K562 (cell line): ENCODE measurements around the gene RAB3GAP2. TPM values are rescaled to one million over a fixed set of nuclear protein-coding genes. Genes with fewer than 3 reads are reported as not detected.

ENCODE experiments used
- ARID4B ChIP-seq: sonication (generic); formaldehyde crosslinking; IDR thresholded peaks from 2 replicates; pipeline ENCODE4 v1.8.0; 2022; ENCODE audit warnings: mild to moderate bottlenecking, missing genetic modification reagents
- CBX5 ChIP-seq: IDR thresholded peaks from 2 replicates; pipeline ENCODE4 v1.6.1; 2014; ENCODE audit warnings: low read depth, borderline replicate concordance
- HDAC8 ChIP-seq: fragments of 450-650 bp; IDR thresholded peaks from 2 replicates; pipeline ENCODE4 v1.6.1; 2016; ENCODE audit warnings: mild to moderate bottlenecking, missing genetic modification characterization, moderate library complexity, missing compliant biosample characterization
- HES1 ChIP-seq: fragments of 450-650 bp; IDR thresholded peaks from 2 replicates; pipeline ENCODE4 v1.6.1; 2016; ENCODE audit warnings: low read depth, mild to moderate bottlenecking, moderate library complexity
- HSF4 ChIP-seq: fragments of 250-450 bp; sonication (Bioruptor Pico); IDR thresholded peaks from 2 replicates; pipeline ENCODE4 v2.1.2; 2022; ENCODE audit warnings: mild to moderate bottlenecking, moderate library complexity, borderline replicate concordance
- KLF10 ChIP-seq: fragments of 250-450 bp; sonication (Bioruptor Pico); IDR thresholded peaks from 2 replicates; pipeline ENCODE4 v1.6.1; 2021; ENCODE audit warnings: matching md5 sums
- KLF16 ChIP-seq: IDR thresholded peaks from 2 replicates; pipeline ENCODE4 v1.6.1; 2016; ENCODE audit warnings: antibody characterized with exemption
- NRF1 ChIP-seq, 2 experiments: fragments of 450-650 bp; IDR thresholded peaks in 1 of 2; conservative IDR thresholded peaks in 1 of 2; 2 replicates each; pipeline ENCODE4 v1.6.1; 2014; ENCODE audit warnings: mild to moderate bottlenecking in 2 of 2
- RBM22 ChIP-seq: fragments of 200-400 bp; formaldehyde crosslinking; IDR thresholded peaks from 2 replicates; pipeline ENCODE4 v1.6.1; 2018; ENCODE audit warnings: low read length, low read depth; ENCODE audit not compliant: poor library complexity, severe bottlenecking
- SRSF3 ChIP-seq: fragments of 200-400 bp; formaldehyde crosslinking; IDR thresholded peaks from 2 replicates; pipeline ENCODE4 v1.6.1; 2016; ENCODE audit warnings: mild to moderate bottlenecking, low read length, moderate library complexity; ENCODE audit not compliant: insufficient read depth
- VEZF1 ChIP-seq: fragments of 200-800 bp; sonication (Bioruptor generic); IDR thresholded peaks from 2 replicates; pipeline ENCODE4 v1.6.1; 2017; ENCODE audit warnings: missing genetic modification characterization, missing compliant biosample characterization
- ZNF24 ChIP-seq: fragments of 450-650 bp; IDR thresholded peaks from 2 replicates; pipeline ENCODE4 v1.6.1; 2016
- ZNF324 ChIP-seq: fragments of 250-450 bp; sonication (Bioruptor Pico); IDR thresholded peaks from 2 replicates; pipeline ENCODE4 v1.4.0; 2020; ENCODE audit warnings: mild to moderate bottlenecking
- ZNF586 ChIP-seq: fragments of 450-650 bp; formaldehyde crosslinking; conservative IDR thresholded peaks from 2 replicates; pipeline ENCODE4 v1.4.0; 2020; ENCODE audit warnings: mild to moderate bottlenecking, moderate library complexity
- polyA plus RNA-seq, 8 experiments: library from polyadenylated mRNA; depleted of rRNA in 4 of 8; stranded (reverse) in 5 of 8; unstranded in 3 of 8; fragments of >200 nt; fragmentation: Nextera tagmentation in 2 of 8; fragmentation: Illumina TruSeq in 1 of 8; extraction: Ambion mirVana in 2 of 8; extraction: Trizol in 1 of 8; gene quantifications; 2 replicates each; pipeline versions ENCODE4 v1.2.1 to v1.2.3, GENCODE V29; 2011 to 2014; ENCODE audit warnings: inconsistent platforms in 1 of 8, missing spikeins in 1 of 8
- total RNA-seq, 7 experiments: library from RNA; depleted of rRNA in 6 of 7; stranded (reverse); fragments of >200 nt in 6 of 7; fragmentation: Illumina TruSeq in 2 of 7; extraction: Trizol in 2 of 7; gene quantifications; 2 replicates each; pipeline versions ENCODE4 v1.2.1 to v1.2.3, GENCODE V29; 2011 to 2021; ENCODE audit warnings: low replicate concordance in 1 of 7
- TF ChIP-seq, protein P1 (sequence below): fragments of 250-450 bp; sonication (Bioruptor Pico); IDR thresholded peaks from 2 replicates; pipeline ENCODE4 v1.4.0; 2020
- TF ChIP-seq, protein P2 (sequence below): fragments of 200-800 bp; sonication (Bioruptor generic); IDR thresholded peaks from 2 replicates; pipeline ENCODE4 v1.6.1; 2016; ENCODE audit warnings: missing genetic modification characterization, missing compliant biosample characterization

RAB3GAP2 gene
- total and polyA plus RNA-seq, 9 of the 15 experiments (the other 6 are each of a cell fraction or from before 2014, with no cell fraction given), result 14.1 to 69.1 (median 32.2) TPM

GRCh38 chr1:220119043-220119512 lies 153.2 kb downstream of the RAB3GAP2 start (continued):
- no peak for TF ChIP-seq RBM22
- TF ChIP-seq CBX5, result no peak
- TF ChIP-seq ZNF586 (CRISPR knock-in tag), result no peak
- TF ChIP-seq ZNF324 (CRISPR knock-in tag), result no peak
- no peak for TF ChIP-seq KLF10
- TF ChIP-seq VEZF1 (CRISPR knock-in tag), result no peak
- peak; percentile 68; the same call in 1 of the 2 replicates for TF ChIP-seq ZNF24
- TF ChIP-seq, protein P1, sequence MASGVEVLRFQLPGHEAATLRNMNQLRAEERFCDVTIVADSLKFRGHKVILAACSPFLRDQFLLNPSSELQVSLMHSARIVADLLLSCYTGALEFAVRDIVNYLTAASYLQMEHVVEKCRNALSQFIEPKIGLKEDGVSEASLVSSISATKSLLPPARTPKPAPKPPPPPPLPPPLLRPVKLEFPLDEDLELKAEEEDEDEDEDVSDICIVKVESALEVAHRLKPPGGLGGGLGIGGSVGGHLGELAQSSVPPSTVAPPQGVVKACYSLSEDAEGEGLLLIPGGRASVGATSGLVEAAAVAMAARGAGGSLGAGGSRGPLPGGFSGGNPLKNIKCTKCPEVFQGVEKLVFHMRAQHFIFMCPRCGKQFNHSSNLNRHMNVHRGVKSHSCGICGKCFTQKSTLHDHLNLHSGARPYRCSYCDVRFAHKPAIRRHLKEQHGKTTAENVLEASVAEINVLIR (CRISPR knock-in tag), result no peak
- TF ChIP-seq, protein P2, sequence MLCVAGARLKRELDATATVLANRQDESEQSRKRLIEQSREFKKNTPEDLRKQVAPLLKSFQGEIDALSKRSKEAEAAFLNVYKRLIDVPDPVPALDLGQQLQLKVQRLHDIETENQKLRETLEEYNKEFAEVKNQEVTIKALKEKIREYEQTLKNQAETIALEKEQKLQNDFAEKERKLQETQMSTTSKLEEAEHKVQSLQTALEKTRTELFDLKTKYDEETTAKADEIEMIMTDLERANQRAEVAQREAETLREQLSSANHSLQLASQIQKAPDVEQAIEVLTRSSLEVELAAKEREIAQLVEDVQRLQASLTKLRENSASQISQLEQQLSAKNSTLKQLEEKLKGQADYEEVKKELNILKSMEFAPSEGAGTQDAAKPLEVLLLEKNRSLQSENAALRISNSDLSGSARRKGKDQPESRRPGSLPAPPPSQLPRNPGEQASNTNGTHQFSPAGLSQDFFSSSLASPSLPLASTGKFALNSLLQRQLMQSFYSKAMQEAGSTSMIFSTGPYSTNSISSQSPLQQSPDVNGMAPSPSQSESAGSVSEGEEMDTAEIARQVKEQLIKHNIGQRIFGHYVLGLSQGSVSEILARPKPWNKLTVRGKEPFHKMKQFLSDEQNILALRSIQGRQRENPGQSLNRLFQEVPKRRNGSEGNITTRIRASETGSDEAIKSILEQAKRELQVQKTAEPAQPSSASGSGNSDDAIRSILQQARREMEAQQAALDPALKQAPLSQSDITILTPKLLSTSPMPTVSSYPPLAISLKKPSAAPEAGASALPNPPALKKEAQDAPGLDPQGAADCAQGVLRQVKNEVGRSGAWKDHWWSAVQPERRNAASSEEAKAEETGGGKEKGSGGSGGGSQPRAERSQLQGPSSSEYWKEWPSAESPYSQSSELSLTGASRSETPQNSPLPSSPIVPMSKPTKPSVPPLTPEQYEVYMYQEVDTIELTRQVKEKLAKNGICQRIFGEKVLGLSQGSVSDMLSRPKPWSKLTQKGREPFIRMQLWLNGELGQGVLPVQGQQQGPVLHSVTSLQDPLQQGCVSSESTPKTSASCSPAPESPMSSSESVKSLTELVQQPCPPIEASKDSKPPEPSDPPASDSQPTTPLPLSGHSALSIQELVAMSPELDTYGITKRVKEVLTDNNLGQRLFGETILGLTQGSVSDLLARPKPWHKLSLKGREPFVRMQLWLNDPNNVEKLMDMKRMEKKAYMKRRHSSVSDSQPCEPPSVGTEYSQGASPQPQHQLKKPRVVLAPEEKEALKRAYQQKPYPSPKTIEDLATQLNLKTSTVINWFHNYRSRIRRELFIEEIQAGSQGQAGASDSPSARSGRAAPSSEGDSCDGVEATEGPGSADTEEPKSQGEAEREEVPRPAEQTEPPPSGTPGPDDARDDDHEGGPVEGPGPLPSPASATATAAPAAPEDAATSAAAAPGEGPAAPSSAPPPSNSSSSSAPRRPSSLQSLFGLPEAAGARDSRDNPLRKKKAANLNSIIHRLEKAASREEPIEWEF (CRISPR knock-in tag), result 0 out of 2 replicates have a peak, but pooled peaks have one; percentile 57
- no peak for TF ChIP-seq ARID4B (CRISPR knock-in tag)
- TF ChIP-seq KLF16, result peak; percentile 72
- 0 out of 4 replicates have a peak, but pooled peaks of 1 of the 2 experiments have one; percentile 21 for TF ChIP-seq NRF1 (conservative IDR thresholded peaks at IDR 0.05 in 1 of 2, IDR thresholded peaks at IDR 0.05 in 1 of 2)
- TF ChIP-seq HSF4 (CRISPR knock-in tag), result no peak
- no peak for TF ChIP-seq SRSF3
- TF ChIP-seq HDAC8 (tag), result no peak
- TF ChIP-seq HES1, result peak; percentile 94
